HFF-Myc (cell line): ENCODE data around the gene TEAD1.

Experiments
- DNase-seq: peaks from one replicate; pipeline ENCODE4 v3.0.0-alpha.2; 2011; ENCODE audit warnings: low read depth; ENCODE audit errors: extremely low read depth
- H3K4me3 ChIP-seq: replicated peaks from 2 replicates; pipeline ENCODE4 v1.5.1; 2011; ENCODE audit warnings: low read depth, mild to moderate bottlenecking, control low read depth, low read length
- CTCF ChIP-seq: IDR thresholded peaks from 2 replicates; pipeline ENCODE4 v1.5.1; 2012; ENCODE audit warnings: mild to moderate bottlenecking, low read depth, low read length, control low read depth; ENCODE audit errors: missing control alignments

Gene TEAD1

GRCh38 chr11:12944889-12945288 is 270.7 kb downstream of the TEAD1 start:
- no peak for DNase-seq
- no peak for TF ChIP-seq CTCF
- H3K4me3 ChIP-seq: no peak overlapping the region

- no peak overlapping the region for H3K4me3 ChIP-seq
- DNase-seq: no peak
- no peak for TF ChIP-seq CTCF
Observed at GRCh38 chr11:12949453-12949852, 275.2 kb downstream of the TEAD1 start.

GRCh38 chr11:12950670-12951069 is 276.4 kb downstream of the TEAD1 start:
- H3K4me3 ChIP-seq: no peak overlapping the region
- no peak for DNase-seq
- no peak for TF ChIP-seq CTCF

- TF ChIP-seq CTCF: no peak
- no peak for DNase-seq
Observed at GRCh38 chr11:12951376-12951775, 277.2 kb downstream of the TEAD1 start.

GRCh38 chr11:12952094-12952493 is 277.9 kb downstream of the TEAD1 start:
- no peak for TF ChIP-seq CTCF
- no peak for DNase-seq
- H3K4me3 ChIP-seq: no peak overlapping the region

More at GRCh38 chr11:12951376-12951775, 277.2 kb downstream of the TEAD1 start:
- no peak overlapping the region for H3K4me3 ChIP-seq

- H3K4me3 ChIP-seq: no peak overlapping the region
- no peak for DNase-seq
- TF ChIP-seq CTCF: no peak
Observed at GRCh38 chr11:12958986-12959385, 284.8 kb downstream of the TEAD1 start.

- TF ChIP-seq CTCF: peak; percentile 6
- no peak overlapping the region for H3K4me3 ChIP-seq
- DNase-seq: no peak
Observed at GRCh38 chr11:12961615-12962014, 287.4 kb downstream of the TEAD1 start.
